Activated naive CD4-positive, alpha-beta T cell treated with anti-CD3 and anti-CD28 coated beads, Interleukin-2, amount 10 ng/mL, durations not matched to agents 5 hours and 36 hours (primary cell): Measurements from ENCODE around the gene MECR. TPM values are rescaled to one million over a fixed set of nuclear protein-coding genes. Genes with fewer than 3 reads are reported as not detected.

Experiments used
- total RNA-seq, 2 experiments: library from RNA; stranded (reverse); gene quantifications; one replicate each; pipeline ENCODE4 v1.2.3, GENCODE V29; 2021

MECR gene
- 10 to 100 TPM; 15.3 to 16.8 TPM for total RNA-seq

DNA sequence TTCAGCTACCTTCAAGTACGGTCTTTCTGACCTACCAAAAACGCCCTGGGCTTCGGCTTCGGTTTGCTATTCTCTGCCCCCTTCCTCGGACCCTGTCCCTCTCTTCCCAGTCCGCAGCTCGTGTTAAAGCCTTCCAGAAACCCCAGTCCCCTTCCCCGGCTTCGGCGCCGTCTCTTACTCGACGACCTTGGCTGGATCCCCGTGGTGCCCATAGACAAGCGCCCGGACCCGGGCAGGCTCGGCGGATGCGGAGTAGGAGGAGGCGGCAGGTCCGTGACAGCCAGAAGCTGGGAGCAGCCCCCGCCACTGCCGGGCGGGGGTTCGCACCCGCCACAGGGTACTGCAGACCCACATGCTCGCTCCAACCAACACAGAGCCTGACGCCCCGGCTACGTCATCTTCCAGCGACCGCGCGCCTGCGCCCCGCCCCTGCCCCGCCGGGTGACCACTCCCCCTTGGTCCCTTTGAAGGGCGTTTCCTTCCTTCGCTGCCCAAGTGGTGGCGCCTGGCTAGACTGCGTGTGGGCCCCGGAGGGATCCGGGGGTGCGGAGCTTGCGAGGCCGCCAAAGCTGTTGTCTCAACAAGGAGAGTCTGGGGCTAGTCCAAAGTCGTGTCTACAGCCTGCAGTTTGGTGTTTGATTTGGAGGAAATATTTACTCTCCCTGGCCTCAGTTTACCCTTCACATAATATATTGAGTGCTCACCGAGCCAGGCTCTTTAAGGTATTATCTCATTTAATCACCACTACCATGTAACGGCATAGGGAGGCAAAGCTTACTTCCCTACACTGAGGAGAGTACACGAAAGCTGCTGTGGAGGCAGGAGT is at the start of gene MECR:
TSS of gene MECR (minus strand) at position 382 of the 826 bp plus-strand sequence. CDS start at position 354, 28 bp downstream.

GRCh38 chr1:29235955-29236711 is 5.4 kb upstream of the MECR start, which contains the start of gene PTPRU:
TSS of gene PTPRU (plus strand) at chr1:29236522. CDS start at chr1:29236645, 123 bp downstream.

GRCh38 chr1:29181413-29182225 is 49.1 kb downstream of the MECR start, which contains the start of gene SRSF4:
TSS of gene SRSF4 (minus strand) at chr1:29181900. CDS start at chr1:29181752, 148 bp downstream.

Other genes with a start within 250 kb of the MECR start
- gene TMEM200B, start 107.0 kb downstream of the MECR start, total RNA-seq: under 1 TPM in 1 of 2 experiments, not detected in 1; 0.10 TPM
- gene SRSF4, start 49.0 kb downstream of the MECR start, total RNA-seq: 10 to 100 TPM; 96.8 to 97.3 TPM
- gene PTPRU, start 5.6 kb upstream of the MECR start, total RNA-seq: under 1 TPM; 0.36 to 0.43 TPM